ENCODE measurements around the gene ATF4.
"Not testable (repeated sequence)": the region's sequence is repeated elsewhere in the genome, so short reads cannot be mapped to it uniquely, and the experiment has no call there.

Gene ATF4

DNA sequence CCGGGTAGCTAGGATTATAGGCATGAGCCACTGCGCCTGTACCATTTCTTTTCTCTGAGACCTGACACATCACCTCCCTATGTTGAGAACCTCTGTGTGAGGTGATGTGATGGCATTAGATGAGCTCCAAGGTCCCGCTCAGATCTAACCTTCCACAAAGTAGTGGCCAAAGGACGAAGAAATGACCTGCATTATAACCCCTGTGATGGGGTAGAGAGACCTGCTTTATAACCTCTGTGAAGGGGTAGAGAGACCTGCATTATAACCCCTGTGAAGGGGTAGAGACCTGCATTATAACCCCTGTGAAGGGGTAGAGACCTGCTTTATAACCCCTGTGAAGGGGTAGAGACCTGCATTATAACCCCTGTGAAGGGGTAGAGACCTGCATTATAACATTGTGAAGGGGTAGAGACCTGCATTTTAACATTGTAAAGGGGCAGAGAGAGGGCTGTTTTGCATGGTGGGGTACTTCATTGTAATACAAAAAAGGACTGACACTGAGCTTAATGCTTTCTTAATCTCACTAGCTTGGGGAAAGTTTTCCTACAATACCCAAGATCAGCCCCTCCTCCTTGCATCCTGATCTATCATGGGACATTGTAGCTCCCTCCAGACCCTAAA is 9.7 kb upstream of the ATF4 start:
- DNase-seq (ENCODE audit: low read depth in 2 of 2) = no peak

DNA sequence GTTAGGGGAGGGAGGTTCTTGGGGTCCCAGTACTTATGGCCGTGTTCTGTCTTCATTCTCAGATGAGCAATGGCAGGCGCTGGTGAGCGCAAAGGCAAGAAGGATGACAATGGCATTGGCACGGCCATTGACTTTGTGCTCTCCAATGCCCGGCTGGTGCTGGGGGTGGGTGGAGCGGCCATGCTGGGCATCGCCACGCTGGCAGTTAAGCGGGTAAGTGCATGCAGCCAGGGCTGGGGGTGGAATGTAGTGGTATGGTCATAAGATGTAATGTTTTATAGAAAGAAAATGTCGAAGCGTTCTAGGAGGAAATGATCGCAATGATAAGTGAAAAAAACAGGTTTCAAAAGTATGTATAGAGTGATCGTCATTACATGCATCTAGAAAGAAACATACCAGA is 9.1 kb upstream of the ATF4 start:
- no peak for DNase-seq (ENCODE audit: low read depth in 2 of 2)

DNA sequence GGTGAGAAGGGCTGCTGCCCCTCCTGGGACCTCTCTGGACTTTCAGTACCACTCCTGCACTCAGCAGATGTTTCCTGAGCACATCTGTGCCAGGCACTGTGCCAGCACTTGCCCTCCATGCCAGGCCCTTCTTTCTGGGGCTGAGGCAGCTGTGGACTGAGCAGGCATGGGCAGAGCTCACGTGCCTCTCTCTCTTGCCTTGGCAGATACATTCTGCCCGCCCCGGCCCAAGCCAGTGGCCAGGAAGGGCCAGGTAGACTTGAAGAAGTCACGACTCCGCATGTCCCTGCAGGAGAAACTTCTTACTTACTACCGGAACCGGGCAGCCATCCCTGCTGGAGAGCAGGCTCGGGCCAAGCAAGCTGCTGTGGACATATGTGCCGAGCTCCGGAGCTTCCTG is 8.3 kb upstream of the ATF4 start:
- DNase-seq (ENCODE audit: low read depth in 2 of 2) = no peak

DNA sequence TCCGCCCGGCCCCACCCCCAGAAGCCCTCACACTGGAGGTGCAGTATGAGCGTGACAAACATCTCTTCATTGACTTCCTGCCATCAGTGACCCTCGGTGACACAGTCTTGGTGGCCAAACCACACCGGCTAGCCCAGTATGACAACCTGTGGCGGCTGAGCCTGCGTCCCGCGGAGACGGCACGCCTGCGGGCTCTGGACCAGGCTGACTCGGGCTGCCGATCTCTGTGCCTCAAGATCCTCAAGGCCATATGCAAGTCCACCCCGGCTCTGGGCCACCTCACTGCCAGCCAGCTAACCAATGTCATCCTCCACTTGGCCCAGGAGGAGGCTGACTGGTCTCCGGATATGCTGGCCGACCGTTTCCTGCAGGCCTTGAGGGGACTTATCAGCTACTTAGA is 6.6 kb upstream of the ATF4 start:
- DNase-seq (ENCODE audit: low read depth in 2 of 2) = no peak

DNA sequence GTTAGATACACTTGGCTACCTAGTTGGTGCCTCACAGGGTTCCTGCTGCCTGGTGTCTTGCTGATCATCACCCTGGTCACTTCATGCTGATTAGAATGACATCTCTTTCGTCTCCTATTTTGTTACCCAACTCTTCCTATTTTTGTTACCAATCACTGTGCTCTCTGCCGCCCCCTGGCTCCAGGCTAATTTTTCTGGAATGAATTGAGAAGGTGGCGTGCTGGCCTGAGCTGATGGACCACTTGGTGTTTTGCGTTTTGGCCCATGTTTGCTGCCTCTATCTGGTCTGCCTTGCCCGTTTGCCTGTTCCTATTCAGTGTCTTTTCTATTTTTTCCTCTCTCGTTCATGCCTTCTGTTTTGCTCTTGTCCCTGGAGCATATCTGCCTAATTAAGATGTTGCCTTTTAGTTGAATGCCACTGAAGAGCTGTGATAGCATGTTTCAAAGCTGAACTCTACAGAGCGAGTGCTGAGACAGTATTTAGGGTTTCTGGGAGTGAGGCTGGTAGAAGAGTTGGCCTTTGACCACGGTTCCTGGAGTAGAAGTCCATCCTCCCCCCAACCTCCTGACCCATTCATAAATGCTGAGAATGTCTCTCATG is 5.9 kb upstream of the ATF4 start:
- no peak for DNase-seq (ENCODE audit: low read depth in 2 of 2)

DNA sequence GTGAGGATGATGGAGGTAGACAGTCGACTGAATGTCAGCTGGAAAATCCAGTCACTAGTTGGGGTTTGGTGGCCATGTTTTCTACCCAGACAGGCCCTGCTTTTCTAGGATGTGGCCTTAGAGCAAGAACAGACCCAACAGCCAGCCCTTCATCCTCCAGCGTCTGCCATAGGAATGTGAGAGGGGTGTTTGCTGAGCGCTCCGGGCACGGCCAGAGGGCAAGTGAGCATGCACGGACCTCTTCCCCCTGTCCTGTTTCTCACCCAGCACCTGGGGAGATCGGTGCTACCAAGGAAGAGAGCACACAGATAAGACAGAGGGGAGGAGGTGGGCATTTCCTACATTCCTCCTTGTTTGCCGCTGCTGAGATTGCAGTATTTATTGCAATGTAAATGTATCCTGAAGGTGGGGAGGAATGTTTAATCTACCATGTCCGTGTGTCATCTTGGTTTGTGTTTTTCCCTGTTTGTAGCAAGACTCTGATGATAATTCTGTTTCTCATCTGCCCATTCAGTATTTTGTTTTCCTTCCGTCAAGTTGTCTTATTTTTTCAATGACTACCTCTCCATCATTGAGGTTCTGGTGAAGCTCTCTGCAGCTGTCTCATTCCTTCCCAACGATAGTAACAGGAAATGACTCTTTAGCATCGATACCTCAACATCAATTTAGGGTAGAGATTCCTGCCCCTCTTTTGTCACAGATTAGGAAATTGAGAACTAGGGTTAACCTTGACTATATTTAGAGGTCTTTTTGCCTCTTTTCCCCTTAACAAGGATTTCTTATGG is 4.9 kb upstream of the ATF4 start:
- DNase-seq (ENCODE audit: low read depth in 2 of 2) = no peak

DNA sequence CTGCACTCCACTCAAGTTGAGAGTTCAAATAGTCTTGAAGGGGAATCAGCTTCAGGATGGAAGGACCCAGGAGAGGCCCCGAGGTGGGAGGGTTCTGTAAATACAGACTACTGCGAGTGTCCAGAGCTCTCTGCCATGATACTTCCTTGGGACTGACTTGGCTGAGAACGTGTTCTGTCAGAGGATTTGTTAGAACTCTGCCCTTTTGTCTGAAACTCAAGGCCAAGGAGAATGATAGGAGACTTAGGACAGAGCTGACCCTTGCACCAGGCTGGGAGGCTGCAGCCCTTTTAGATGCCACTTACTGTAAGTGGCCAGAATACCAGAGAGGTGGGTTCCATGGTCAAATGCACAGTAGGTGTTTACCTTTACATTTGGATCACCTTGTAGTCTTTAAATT is 2.9 kb upstream of the ATF4 start:
- DNase-seq (ENCODE audit: low read depth in 2 of 2) = no peak

DNA sequence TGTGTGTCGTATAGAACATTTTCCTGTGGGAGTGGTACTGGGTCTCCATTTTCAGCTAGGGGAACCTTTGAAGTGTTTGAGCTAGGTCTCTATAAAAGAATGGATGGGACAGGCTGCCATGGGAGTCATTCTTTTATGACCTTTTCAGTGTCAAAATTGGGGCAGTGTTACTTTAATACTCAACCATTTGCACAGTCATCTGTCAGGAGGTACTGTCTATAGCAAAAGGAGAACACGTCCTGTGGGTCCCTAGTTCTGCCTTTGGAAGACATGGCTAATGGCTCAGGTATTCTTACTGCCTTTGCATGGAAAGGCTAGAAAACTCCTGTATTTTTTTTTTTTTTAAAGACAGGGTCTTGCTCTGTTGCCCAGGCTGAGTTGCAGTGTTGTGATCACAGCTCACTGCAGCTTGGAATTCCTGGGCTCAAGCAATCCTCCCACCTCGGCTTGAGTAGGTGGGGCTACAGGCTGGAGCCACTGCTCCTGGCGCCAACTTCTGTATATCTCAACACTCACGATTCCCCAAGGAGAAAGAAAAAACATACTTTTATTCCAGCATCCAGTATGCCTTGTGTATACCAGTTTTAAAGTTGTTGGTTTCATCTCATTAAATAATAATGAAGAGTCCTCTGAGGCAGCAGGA is 2.1 kb upstream of the ATF4 start:
- DNase-seq (ENCODE audit: low read depth in 2 of 2) = no peak

DNA sequence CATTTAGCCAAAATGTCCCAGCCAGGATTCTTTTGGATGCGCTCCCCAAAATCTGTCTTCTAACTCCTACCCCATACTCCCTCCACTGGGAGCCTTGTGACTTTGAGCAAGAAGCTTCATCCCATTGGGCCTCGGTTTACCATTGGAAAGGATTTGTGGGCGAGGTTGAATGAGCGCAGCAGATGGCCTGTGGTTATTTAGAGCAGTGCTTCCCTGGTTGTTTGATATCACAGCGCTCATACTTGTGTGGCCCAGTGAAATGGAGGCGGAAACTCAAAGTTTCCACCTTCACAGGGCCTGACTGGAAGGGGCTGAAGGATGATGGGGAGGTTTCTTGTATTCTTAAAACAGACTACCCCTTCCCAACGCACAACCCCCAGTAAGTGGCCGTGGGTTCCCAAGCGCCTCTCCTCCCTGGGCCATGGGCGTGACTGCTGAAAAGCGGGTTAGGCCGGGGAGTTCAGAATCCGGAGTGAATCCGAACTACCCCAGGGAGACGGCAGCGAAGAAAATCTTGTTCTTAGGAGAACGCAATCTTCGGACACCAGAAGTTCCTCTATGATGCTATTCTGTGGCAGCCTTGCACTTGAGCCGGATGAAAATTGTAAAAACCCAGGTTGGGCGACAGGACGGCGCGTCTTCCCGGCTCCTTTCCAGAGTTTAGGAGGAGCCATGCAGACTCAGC is 1.2 kb upstream of the ATF4 start:
- DNase-seq (ENCODE audit: low read depth in 2 of 2) = no peak

DNA sequence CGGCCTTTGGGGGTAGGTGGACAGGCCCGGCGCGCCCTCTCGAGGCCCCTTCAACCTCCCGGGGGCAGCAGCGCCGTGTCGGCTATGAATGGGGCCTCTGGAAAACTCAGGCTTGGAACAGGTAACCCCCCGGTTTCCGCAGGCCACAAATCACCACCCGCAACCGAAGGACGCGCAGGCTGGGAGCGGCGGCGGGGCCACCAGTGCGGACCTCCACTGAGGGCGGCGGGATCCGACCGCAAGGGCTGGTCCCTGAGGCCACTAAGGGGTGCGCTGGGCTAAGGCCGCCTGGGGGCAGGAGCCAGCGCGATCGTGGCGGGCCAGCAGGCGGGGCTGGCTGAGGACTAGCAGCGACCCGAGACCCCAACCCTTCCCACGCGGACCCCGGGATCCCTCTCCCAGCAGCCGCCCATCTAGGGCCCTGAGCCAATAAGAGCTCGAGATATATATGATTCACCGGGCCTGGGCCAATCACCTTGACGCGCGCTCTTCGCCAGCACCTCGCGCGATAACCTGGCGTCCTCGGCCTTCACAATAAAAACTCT is 609 bp upstream of the ATF4 start:
- peak; percentile 92 to 93 for DNase-seq (ENCODE audit: low read depth in 2 of 2)

DNA sequence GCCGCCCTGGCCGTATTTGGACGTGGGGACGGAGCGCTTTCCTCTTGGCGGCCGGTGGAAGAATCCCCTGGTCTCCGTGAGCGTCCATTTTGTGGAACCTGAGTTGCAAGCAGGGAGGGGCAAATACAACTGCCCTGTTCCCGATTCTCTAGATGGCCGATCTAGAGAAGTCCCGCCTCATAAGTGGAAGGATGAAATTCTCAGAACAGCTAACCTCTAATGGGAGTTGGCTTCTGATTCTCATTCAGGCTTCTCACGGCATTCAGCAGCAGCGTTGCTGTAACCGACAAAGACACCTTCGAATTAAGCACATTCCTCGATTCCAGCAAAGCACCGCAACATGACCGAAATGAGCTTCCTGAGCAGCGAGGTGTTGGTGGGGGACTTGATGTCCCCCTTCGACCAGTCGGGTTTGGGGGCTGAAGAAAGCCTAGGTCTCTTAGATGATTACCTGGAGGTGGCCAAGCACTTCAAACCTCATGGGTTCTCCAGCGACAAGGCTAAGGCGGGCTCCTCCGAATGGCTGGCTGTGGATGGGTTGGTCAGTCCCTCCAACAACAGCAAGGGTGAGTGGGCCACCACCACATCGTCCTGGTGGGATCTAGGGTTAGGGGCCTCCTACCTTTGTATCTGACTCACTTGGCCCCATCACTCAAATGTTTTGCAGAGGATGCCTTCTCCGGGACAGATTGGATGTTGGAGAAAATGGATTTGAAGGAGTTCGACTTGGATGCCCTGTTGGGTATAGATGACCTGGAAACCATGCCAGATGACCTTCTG is 934 bp downstream of the ATF4 start:
- not testable (repeated sequence) for DNase-seq (ENCODE audit: low read depth in 2 of 2)

DNA sequence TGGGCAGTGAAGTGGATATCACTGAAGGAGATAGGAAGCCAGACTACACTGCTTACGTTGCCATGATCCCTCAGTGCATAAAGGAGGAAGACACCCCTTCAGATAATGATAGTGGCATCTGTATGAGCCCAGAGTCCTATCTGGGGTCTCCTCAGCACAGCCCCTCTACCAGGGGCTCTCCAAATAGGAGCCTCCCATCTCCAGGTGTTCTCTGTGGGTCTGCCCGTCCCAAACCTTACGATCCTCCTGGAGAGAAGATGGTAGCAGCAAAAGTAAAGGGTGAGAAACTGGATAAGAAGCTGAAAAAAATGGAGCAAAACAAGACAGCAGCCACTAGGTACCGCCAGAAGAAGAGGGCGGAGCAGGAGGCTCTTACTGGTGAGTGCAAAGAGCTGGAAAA is 1.7 kb downstream of the ATF4 start:
- not testable (repeated sequence) for DNase-seq (ENCODE audit: low read depth in 2 of 2)

DNA sequence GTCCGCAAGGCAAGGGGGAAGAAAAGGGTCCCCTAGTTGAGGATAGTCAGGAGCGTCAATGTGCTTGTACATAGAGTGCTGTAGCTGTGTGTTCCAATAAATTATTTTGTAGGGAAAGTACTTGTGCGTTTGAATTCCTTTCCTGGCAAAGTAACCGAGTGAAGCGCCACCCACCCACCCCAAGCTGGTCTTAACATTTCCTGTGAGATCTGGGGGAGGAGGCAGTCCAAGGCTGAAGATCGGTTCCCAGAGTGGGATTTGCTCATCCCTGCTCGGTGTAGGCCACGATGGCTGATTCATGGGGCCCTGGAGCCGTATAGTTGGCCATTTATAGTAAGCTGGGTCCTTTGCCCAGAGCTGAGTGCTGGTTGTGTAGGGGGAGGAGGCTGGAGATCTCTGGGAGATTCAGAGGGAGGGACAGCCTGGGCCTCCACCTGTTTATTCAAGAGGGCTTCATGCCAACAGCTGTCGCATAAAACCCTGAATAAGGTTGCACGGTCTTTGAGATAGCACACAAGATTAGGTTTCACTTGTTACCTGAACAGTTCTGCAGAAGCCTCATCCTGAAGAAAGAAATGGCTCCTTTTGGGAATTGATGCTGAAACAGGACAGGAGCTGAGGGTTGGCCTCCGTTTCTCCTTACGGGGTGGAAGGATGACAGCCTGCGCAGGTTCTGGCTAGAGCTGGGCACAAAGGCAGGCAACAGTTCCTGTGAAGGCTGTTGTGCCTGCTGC is 2.4 kb downstream of the ATF4 start:
- no peak for DNase-seq (ENCODE audit: low read depth in 2 of 2)

DNA sequence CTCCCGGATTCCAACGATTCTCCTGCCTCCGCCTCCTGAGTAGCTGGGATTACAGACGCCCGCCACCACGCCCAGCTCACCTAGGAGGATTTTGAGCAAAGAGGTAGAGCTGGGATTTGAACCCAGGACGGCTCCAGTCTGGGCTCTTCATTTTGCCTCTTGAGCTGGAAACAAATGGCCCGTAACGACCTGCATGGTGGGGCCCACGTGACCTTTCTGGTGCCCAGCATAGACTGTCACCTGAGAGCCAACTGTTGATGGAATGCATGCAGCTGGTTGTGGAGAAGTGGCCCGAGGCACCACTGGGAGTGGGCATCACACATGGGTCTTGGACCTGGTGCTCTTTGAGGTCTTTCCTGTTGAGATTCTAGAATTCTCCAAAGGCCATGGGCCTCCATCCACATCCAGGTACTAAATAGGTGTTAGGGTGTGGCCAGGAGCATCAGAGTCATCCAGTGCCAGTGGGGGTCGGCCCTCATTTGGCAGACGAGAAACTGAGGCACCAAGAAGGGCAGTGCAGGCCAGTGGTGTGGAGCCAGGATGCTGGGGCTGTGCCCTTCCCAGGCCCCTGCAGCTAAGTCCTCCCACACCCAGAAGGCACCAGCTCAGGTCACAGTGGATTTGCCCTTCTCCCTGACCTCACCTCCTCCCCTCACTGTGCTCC is 3.9 kb downstream of the ATF4 start:
- DNase-seq (ENCODE audit: low read depth in 2 of 2) = no peak

DNA sequence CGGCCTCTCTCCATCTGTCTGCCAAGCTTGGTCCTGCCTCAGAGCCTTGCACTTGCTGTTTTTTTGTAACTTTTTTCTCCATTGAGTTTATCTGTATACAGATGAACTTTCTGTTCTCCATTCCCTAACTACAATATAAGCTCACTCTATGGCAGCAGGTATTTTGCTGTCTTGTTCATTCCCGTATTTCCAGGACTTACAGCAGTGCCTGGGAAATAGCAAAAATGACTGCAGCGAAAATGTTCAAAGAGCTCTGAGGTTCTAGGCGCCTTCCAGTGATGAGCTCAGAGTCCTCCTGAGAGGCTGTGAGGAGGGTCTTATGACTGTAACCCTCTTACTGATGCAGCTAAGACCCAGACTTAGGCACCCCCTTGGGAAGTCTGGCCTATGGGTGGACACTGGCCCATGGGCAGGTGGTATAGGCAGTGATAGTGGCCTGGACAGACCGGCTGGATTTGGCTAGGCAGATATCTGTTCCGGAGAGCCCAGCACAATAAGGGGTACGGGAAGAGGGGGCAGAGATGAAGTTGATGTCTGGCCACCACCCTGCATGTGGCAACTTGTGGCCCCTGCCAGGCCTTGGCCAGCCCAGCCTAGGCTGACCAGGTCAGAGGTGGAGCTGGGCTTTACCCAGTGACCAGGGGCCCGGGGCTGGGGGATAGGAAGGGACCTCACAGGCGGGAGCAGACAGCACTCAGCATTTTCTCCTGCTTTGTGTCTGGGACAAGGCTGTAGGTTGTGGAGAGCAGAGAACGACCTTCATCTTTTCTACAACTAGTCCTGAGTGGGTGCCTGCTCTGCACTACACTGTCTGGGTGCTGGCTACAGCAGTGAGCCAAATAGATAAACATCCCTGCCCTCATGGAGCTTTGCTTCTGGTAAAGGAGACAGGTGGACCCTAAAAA is 4.6 kb downstream of the ATF4 start:
- DNase-seq (ENCODE audit: low read depth in 2 of 2) = no peak

DNA sequence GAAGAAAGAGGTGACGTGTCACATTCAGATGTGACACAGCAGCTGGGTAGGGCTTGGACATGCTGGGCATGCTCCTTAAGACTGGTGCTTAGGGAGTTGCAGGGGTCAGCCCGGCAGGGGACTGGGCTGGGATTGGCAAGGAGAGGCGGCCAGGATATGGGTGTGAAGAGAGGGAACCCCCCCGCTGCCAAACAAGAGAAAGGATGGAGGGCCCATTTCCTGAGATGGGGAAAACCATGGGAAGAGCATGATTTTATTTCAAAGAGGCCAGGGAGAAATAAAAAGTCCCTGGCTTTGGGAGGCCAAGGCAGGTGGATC is 5.3 kb downstream of the ATF4 start:
- no peak for DNase-seq (ENCODE audit: low read depth in 2 of 2)

DNA sequence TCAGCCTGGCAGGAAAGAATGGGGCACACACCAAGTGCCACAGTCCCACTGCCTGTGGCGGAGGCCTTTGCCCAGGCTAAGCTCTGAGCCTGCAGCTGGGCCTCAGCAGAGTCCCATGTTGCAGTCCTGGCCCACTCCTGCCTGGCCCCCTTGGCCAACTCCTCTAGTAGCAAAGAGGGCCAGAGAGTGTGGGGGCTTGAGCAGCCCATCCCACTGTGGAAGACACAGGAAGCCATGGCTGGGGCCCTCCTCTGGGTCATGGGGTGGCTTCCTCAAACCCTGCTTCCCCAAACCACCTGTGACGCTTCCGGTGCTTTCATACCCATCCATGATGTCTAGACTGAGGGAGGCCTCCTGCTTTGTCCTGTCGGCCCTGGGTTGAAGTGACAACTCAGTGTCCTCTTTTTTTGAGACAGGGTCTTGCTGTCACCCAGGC is 6.4 kb downstream of the ATF4 start:
- DNase-seq (ENCODE audit: low read depth in 2 of 2) = no peak

DNA sequence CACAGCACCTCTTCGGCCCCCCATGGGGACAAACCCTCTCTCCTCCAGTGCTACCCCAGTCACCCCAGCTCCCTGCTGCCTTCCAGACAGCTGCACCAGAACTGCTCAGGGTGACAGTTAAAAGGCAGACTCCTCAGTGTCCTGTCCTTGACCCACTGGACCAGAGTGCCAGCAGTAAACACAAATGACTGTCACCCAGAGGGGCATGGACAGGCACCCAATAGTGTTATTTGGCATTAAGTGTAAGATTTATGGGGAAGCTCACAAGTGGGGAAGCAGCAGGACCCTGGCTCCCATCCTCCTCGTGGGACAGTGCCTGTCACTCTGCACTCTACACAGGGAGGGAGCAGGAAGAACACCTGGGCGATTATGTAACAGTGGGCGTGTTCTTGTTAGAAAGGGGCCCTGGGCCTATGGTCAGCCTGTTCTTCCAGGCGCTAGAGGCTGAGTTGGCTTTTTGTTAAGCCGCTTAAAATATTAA is 7.2 kb downstream of the ATF4 start:
- no peak for DNase-seq (ENCODE audit: low read depth in 2 of 2)
